ENCODE results near the gene PCP4L1. TPM values are rescaled to one million over a fixed set of nuclear protein-coding genes. Genes with fewer than 3 reads are reported as not detected.
A peak's percentile ranks its signal among the peaks of the same experiment; 100 is the strongest.

PCP4L1 gene
- 1 to 10 TPM in 1 of 2 donors, under 1 TPM in 1; 0.69 to 1.2 TPM for total RNA-seq
- polyA plus RNA-seq = not detected
- long read RNA-seq, donor 1, partial matches to known transcripts = 0 of 2 reads
- long read RNA-seq, donor 1, other reads (novel, unspliced or antisense) = 0 of 2 reads
- long read RNA-seq, donor 2 = 0 reads

DNA sequence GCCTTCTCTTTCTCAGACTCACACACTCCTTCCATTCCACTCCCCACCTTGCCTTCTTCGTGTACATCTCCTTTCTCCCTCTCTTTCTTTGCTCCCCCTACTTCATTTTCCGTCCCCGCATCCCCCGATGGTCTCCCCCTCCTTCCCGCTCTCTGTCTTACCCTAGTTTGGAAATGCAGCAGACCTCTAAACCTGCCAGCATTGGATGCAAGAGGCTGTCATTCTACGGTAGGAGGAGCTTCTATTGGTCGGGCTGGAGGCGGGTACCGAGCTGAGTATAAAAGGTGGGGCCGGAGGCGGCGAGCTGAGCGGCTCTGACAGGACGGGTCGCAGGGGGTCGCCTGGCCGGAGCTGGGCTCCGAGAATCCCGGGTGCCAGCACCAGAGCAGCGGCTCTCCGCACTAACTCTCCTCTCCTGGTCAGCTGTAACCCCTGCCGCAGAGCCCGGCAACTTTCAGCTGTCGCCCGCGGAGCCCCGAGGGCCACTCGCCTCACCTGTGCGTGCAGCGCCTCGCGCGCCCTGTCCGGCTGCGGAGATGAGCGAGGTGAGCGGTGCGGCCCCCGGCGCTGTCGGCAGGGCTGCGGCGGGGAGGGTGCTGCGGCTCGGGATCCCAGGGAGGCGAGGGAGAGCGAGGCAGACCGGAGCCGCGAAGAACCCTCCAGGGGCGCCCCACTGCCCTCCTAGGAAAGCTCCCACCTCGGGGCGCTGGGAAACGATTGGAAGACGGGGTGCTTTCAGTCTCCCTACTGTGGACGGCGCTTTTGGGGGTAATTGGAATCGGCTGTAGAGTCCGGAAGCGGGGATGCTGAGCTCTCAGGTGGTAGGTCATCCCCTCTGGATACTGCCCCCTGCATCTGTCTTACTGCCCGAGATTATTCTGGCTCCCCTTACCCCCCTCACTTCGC lies at the start of gene PCP4L1:
PCP4L1 (plus strand) TSS at position 307 of the 906 bp plus-strand sequence; CDS start at position 537, 230 bp downstream.
- Histone ChIP-seq H3K36me3 (ENCODE audit: control insufficient read depth in 1 of 2, insufficient read depth in 2 of 2, low read length in 1 of 2) (no peaks in the 10 kb centered on the region), H3K4me3 (ENCODE audit: low read length in 2 of 2) (peak within 1 kb of the TSS; percentile 28 to 36), H3K27me3 (ENCODE audit: control insufficient read depth in 1 of 2, insufficient read depth in 2 of 2, low read length in 1 of 2) (peaks cover 0 to 5% of the 10 kb centered on the region in 2 donors), H3K27ac (ENCODE audit: low read depth in 1 of 2, low read length in 2 of 2) (no peak within 1 kb of the TSS), H3K9me3 (ENCODE audit: control insufficient read depth, low read length) (peaks cover 7% of the 10 kb centered on the region), H3K4me1 (ENCODE audit: control insufficient read depth in 1 of 2, insufficient read depth in 2 of 2, low read length in 2 of 2) (no peaks in the 10 kb centered on the region)
- ATAC-seq (ENCODE audit: low FRiP score) (peak; percentile 60), DNase-seq (peak in 1 of 2 donors; percentile 55)
- intact Hi-C loops (cut with DNase I) = no loop called here
- WGBS, 2 donors = 2% methylated on average over 48 to 62 of the region's 62 CpGs

DNA sequence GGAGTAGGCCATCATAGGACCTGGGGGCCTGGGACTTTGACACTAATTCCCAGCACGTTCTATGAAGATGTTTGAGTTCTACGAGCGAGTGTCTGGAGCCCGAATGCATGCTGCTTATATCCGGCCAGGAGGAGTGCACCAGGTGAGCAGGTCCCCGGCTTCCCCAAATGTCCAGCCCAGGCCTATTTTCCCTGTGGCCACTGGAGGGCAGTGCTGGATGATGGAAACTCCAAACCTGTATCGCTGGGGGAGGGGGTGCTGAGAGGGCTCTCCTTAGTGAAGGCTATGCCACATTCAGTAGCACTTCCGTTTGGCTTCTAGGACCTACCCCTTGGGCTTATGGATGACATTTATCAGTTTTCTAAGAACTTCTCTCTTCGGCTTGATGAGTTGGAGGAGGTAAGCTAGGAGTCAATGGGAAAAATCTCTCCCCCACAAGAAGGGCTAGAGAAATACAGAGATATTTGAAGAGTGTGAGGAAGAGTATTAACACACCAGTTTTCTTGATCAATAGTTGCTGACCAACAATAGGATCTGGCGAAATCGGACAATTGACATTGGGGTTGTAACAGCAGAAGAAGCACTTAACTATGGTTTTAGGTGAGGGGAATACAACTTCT lies 48.6 kb upstream of the PCP4L1 start:
- Histone ChIP-seq H3K27ac (ENCODE audit: low read depth in 1 of 2, low read length in 2 of 2) (no peak overlapping the region), H3K9me3 (ENCODE audit: control insufficient read depth, low read length) (no peaks in the 10 kb centered on the region), H3K27me3 (ENCODE audit: control insufficient read depth in 1 of 2, insufficient read depth in 2 of 2, low read length in 1 of 2) (no peaks in the 10 kb centered on the region), H3K36me3 (ENCODE audit: control insufficient read depth in 1 of 2, insufficient read depth in 2 of 2, low read length in 1 of 2) (peaks cover 8% of the 10 kb centered on the region in 2 donors), H3K4me3 (ENCODE audit: low read length in 2 of 2) (no peak overlapping the region), H3K4me1 (ENCODE audit: control insufficient read depth in 1 of 2, insufficient read depth in 2 of 2, low read length in 2 of 2) (no peaks in the 10 kb centered on the region)
- intact Hi-C loops (cut with DNase I) = loop anchor here in 1 of 2 donors (5.0 kb wide), 1 partner anchor 1212 kb away; no protein-coding TSS in a partner anchor
- peak; percentile 83 for ATAC-seq (ENCODE audit: low FRiP score)
- peak; percentile 84 to 90 for DNase-seq
- WGBS, 2 donors = 34 to 41% methylated on average over 11 of the region's 11 CpGs

DNA sequence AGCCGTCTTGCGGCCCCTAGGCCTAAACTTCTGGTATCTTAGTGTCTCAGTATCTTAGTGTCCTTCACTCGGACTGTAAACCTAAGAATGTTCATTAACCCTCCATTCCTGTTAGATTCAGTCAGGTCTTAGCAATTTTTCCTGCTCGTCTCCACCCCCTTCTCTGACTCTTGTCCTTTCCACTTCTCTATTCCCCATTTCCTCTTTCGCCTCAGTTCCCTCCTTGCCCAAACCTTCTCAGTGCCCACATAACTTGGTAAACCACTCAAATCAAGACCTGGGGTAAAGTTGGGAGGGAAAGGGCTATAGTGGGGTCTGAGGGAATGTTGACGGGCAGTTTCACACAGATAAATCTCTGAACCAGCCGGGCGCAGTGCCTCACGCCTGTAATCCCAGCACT lies 44.2 kb upstream of the PCP4L1 start:
- Histone ChIP-seq H3K27me3 (ENCODE audit: control insufficient read depth in 1 of 2, insufficient read depth in 2 of 2, low read length in 1 of 2) (no peaks in the 10 kb centered on the region), H3K4me3 (ENCODE audit: low read length in 2 of 2) (no peak overlapping the region), H3K9me3 (ENCODE audit: control insufficient read depth, low read length) (no peaks in the 10 kb centered on the region), H3K4me1 (ENCODE audit: control insufficient read depth in 1 of 2, insufficient read depth in 2 of 2, low read length in 2 of 2) (no peaks in the 10 kb centered on the region), H3K27ac (ENCODE audit: low read depth in 1 of 2, low read length in 2 of 2) (no peak overlapping the region), H3K36me3 (ENCODE audit: control insufficient read depth in 1 of 2, insufficient read depth in 2 of 2, low read length in 1 of 2) (peaks cover 8% of the 10 kb centered on the region in 2 donors)
- no peak for ATAC-seq (ENCODE audit: low FRiP score)
- intact Hi-C loops (cut with DNase I) = loop anchor here in 1 of 2 donors (5.0 kb wide), 1 partner anchor 1208 kb away; no protein-coding TSS in a partner anchor
- no peak for DNase-seq
- 92 to 94% methylated on average over 9 of the region's 9 CpGs for WGBS, 2 donors

DNA sequence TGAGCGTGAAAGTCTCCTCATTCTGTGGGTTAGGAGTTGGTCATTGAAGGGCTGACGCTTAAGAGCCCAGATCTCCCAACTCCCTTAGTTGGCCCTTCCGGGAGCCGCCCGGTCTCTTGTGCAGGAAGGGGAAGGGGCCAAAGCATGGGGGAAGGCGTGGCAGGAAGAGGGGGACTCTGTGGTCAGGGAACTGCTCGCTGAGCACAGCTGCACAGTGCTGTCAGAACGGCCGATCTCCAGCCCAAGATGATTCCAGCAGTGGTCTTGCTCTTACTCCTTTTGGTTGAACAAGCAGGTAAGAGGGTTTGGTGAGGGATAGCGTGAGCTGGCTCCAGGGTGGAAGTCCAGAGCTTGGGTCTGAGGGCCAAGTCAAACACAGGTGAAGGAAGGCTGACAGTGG lies 43.5 kb upstream of the PCP4L1 start, which contains the start of gene FCER1G:
FCER1G (plus strand) TSS at position 220 of the 400 bp plus-strand sequence; CDS start at position 247, 27 bp downstream.
- intact Hi-C loops (cut with DNase I) = no loop called here

DNA sequence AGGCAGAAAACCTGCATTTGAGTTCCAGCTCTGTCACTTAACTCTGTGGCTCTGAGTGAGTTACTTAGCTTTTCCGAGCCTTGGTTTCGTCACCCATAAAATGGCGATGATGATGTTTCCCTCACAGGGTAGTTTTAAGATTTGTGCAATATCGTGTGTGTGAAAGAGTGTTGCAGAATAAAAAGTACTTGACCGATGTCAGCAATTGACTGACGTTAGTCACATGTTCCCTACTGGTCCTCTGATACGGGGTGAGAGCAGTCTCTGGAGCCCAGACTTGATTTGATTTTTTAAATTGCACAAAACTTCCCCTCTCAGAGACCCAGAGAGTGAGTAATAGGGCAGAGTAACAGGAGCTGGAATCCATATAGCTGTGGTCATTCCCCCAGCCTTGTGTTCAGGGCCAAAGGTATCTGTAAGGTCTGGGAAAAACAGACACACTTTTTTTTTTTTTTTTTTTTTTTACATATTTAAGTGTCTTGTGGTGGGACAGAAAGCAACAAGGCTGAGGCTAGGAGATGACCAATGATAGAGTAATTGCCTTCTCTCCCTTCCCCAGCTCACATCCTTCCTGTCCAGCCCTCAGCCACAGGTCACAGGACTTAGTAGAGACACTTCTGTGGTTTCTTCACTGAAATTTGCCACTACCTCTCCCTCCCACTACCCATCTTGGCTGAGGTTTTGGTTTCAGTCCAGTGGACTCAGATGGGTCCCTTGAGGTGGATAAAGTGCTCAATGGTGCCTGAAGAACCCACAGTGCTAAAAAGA lies 41.4 kb upstream of the PCP4L1 start:
- WGBS, 2 donors = 34 to 36% methylated on average over 7 of the region's 7 CpGs
- Histone ChIP-seq H3K9me3 (ENCODE audit: control insufficient read depth, low read length) (no peaks in the 10 kb centered on the region), H3K4me3 (ENCODE audit: low read length in 2 of 2) (no peak overlapping the region), H3K4me1 (ENCODE audit: control insufficient read depth in 1 of 2, insufficient read depth in 2 of 2, low read length in 2 of 2) (no peaks in the 10 kb centered on the region), H3K27ac (ENCODE audit: low read depth in 1 of 2, low read length in 2 of 2) (peak overlapping the region in 1 of 2 donors; percentile 13), H3K27me3 (ENCODE audit: control insufficient read depth in 1 of 2, insufficient read depth in 2 of 2, low read length in 1 of 2) (no peaks in the 10 kb centered on the region), H3K36me3 (ENCODE audit: control insufficient read depth in 1 of 2, insufficient read depth in 2 of 2, low read length in 1 of 2) (peaks cover 4 to 8% of the 10 kb centered on the region in 2 donors)
- DNase-seq (peak; percentile 33 to 65), ATAC-seq (ENCODE audit: low FRiP score) (no peak)
- intact Hi-C loops (cut with DNase I) = no loop called here

More for the DNA sequence above, 43.5 kb upstream of the PCP4L1 start, which contains the start of gene FCER1G:
- Histone ChIP-seq H3K4me1 (ENCODE audit: control insufficient read depth in 1 of 2, insufficient read depth in 2 of 2, low read length in 2 of 2) (no peaks in the 10 kb centered on the region), H3K9me3 (ENCODE audit: control insufficient read depth, low read length) (no peaks in the 10 kb centered on the region), H3K4me3 (ENCODE audit: low read length in 2 of 2) (no peak within 1 kb of the TSS), H3K27me3 (ENCODE audit: control insufficient read depth in 1 of 2, insufficient read depth in 2 of 2, low read length in 1 of 2) (no peaks in the 10 kb centered on the region), H3K27ac (ENCODE audit: low read depth in 1 of 2, low read length in 2 of 2) (no peak within 1 kb of the TSS), H3K36me3 (ENCODE audit: control insufficient read depth in 1 of 2, insufficient read depth in 2 of 2, low read length in 1 of 2) (peaks cover 8% of the 10 kb centered on the region in 2 donors)
- DNase-seq (peak in 1 of 2 donors; percentile 88), ATAC-seq (ENCODE audit: low FRiP score) (peak; percentile 19)
- 88 to 93% methylated on average over 10 of the region's 10 CpGs for WGBS, 2 donors

DNA sequence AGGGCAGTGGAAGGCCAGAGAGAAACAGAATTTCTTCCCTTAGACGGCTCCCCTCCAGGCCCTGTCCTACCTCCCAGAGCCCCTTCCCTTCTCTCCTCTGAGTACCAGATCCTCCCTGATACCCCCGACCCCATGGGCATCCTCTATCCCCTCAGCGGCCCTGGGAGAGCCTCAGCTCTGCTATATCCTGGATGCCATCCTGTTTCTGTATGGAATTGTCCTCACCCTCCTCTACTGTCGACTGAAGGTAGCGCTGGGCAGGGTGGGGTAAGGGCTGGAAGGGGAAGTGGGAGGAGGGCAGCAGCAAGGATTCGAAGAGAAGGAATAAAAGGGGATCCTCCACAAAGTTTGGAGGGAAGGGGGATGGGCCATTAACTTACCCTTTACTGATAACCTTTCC lies 40.7 kb upstream of the PCP4L1 start:
- no peak for ATAC-seq (ENCODE audit: low FRiP score)
- Histone ChIP-seq H3K27ac (ENCODE audit: low read depth in 1 of 2, low read length in 2 of 2) (no peak overlapping the region), H3K27me3 (ENCODE audit: control insufficient read depth in 1 of 2, insufficient read depth in 2 of 2, low read length in 1 of 2) (no peaks in the 10 kb centered on the region), H3K9me3 (ENCODE audit: control insufficient read depth, low read length) (no peaks in the 10 kb centered on the region), H3K36me3 (ENCODE audit: control insufficient read depth in 1 of 2, insufficient read depth in 2 of 2, low read length in 1 of 2) (peaks cover 4 to 8% of the 10 kb centered on the region in 2 donors), H3K4me1 (ENCODE audit: control insufficient read depth in 1 of 2, insufficient read depth in 2 of 2, low read length in 2 of 2) (no peaks in the 10 kb centered on the region), H3K4me3 (ENCODE audit: low read length in 2 of 2) (no peak overlapping the region)
- DNase-seq = peak; percentile 47 to 61
- intact Hi-C loops (cut with DNase I) = no loop called here
- 84 to 85% methylated on average over 6 of the region's 6 CpGs for WGBS, 2 donors

DNA sequence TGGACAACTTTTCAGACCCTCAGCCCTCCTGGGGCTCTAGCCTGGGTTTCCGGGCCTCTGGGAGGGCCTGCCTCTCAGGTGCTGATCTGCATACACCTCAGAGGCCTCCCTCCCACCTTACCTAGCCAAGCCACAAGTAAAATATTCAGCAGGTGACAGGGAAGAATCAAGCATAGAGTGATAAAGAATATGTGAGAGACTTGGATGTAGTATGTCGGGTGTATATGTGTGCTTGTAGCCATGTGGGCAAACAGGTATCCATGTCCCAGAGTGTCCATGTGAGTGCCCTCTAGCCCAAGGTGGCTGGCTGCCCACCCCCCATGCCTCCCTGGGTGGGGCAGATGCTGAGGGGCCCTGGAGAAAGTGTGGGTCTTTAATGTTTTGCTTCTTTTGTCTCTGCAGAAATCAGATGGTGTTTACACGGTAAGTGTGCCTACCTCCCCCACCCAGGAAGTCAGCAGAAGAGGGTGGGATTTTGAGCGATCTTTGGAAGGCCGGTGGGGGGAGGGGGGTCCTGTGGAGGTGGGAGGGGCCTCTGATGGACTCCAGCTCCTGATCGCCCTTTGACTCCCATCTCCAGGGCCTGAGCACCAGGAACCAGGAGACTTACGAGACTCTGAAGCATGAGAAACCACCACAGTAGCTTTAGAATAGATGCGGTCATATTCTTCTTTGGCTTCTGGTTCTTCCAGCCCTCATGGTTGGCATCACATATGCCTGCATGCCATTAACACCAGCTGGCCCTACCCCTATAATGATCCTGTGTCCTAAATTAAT lies 40.1 kb upstream of the PCP4L1 start:
- ATAC-seq (ENCODE audit: low FRiP score) = no peak
- peaks cover 4% of the 10 kb centered on the region in 2 donors for H3K36me3 ChIP-seq (ENCODE audit: control insufficient read depth in 1 of 2, insufficient read depth in 2 of 2, low read length in 1 of 2)
- no peak overlapping the region for H3K4me3 ChIP-seq (ENCODE audit: low read length in 2 of 2)
- 72 to 76% methylated on average over 8 of the region's 8 CpGs for WGBS, 2 donors
- intact Hi-C loops (cut with DNase I) = no loop called here
- H3K27me3 ChIP-seq (ENCODE audit: control insufficient read depth in 1 of 2, insufficient read depth in 2 of 2, low read length in 1 of 2) = no peaks in the 10 kb centered on the region
- peak; percentile 21 to 40 for DNase-seq
- no peak overlapping the region for H3K27ac ChIP-seq (ENCODE audit: low read depth in 1 of 2, low read length in 2 of 2)
- no peaks in the 10 kb centered on the region for H3K4me1 ChIP-seq (ENCODE audit: control insufficient read depth in 1 of 2, insufficient read depth in 2 of 2, low read length in 2 of 2)
- no peaks in the 10 kb centered on the region for H3K9me3 ChIP-seq (ENCODE audit: control insufficient read depth, low read length)

Measured in aorta (tissue), 5 donors.